HUDEP-2 (cell line): ENCODE measurements around the gene SEZ6.

ENCODE experiments used
- DNase-seq, 76 experiments: peaks; one replicate each; lab custom pipeline; 2025; ENCODE audit not compliant: unreplicated experiment in 76 of 76; lab: John Stamatoyannopoulos, UW

Gene SEZ6

DNA sequence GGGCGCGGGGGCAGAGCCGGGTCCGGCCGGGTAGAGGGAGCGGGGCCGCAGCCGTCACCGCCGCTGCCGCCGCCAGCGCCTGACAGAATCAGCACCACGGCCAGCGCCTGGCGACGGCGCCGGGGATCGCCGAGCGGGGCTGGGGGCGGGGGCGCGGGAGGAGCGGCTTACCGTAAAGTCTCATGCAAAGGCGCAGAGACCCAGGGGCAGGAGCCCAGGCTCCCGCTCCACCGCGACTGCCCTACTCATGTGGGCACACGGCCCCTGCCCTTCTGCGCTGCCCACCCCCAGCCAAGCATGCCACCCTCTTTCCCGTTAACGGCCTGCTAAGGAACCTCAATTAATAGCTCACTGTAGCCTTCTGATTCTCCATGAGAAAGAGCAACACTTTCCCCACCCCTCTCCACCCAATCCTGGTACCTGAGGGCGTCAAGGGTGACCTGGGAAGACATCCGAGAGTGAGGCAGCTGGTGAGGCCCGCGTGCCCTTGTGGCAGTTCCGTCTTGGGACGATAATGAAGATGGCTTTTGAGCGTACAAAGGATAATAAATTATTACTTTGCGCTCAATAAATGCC is at the start of gene SEZ6:
SEZ6 (minus strand) TSS at position 98 of the 576 bp plus-strand sequence. CDS start 164 bp downstream, outside the sequence.
- peak in 41 of 76 experiments; percentile 1 to 64 (median 26) for DNase-seq

DNA sequence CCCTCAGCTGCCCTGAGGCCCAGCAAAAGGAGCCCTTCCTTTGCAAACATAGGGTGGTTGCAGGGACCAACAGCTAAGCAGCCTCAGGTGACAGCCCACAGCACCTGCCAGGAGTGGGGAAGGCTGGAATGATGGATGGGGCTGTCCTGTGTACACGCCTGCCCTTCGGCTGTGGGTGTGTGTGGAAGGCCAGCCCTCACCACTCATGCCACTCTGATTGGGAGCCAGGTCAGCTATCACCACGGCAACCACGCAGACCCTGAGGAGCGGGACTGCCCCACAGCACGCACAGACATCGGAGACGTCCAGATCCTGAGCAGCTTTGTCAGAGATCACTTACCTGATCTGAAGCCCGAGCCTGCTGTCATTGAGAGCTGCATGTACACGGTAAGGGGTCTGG is 49.0 kb upstream of the SEZ6 start:
- no peak for DNase-seq

GRCh38 chr17:29051731-29052130 is 45.9 kb upstream of the SEZ6 start:
- no peak for DNase-seq

DNA sequence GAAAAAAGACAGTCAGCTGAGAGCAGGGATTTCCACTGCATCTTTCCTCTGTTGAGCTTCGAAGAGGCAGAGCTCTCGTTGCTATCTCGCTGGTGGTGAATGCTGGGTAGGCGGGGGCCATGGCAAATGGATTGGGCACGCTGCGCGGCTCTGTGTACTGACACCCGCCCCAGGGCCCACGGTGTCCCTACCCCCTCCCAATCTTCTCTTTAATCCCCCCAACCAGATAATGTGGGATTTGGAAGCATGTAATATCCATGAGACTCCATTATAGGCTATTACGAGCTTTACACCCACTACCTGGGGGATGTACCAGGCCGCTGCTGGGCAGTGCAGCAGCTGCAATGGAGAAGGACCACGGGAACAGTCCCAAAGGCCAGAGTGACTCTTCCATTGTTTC is 45.4 kb upstream of the SEZ6 start:
- no peak for DNase-seq

- DNase-seq = no peak
Observed at GRCh38 chr17:29050176-29050575, 44.3 kb upstream of the SEZ6 start.

DNA sequence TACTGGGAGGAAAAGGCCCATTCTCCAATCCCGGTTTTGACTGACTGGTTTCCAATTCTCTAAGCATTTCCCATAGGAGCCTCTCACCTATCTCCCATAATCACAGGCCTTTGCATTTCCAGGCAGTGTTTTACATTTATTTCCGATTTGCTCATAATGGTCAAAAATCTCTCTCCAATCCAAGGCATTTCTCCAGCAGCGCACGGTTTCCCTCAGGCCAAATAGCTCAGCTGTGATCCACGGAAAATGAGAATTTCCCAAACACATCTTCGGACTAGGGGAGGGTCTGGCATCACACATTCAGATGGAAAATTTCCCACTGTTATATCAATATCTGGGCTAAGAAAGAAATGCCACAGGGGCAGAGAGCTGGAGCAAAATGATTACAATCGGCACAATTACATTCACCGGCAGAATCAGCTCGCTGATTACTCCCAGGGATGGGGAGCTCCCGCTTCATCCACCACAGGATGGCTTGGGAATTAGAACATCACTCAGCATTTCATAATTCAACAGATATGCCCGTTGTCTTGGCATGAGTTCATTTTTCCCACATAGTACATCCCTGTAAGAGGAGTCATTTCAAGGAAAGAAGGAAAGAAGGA is 43.8 kb upstream of the SEZ6 start:
- DNase-seq = no peak

GRCh38 chr17:29048440-29049368 is 42.9 kb upstream of the SEZ6 start:
- no peak for DNase-seq

DNA sequence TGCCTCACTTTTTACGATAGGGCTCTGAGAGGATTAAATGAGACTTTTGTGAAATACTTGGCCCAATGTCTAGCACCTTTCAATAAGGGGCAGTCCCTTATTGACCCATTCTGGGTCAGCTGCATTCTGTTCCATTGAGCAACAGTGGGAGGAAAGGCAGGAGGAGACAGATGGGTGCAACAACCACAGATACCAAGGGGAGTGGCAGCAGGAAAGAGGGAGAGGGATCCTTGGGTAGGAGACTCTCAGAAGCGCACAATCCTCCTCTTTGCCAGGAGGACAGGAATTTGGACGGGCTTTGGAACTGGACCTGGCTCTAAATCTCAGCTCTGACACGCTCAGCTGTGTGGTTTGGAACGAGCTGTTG is 40.6 kb upstream of the SEZ6 start:
- no peak for DNase-seq

- no peak for DNase-seq
Observed at GRCh38 chr17:29045734-29046472, 40.1 kb upstream of the SEZ6 start.

DNA sequence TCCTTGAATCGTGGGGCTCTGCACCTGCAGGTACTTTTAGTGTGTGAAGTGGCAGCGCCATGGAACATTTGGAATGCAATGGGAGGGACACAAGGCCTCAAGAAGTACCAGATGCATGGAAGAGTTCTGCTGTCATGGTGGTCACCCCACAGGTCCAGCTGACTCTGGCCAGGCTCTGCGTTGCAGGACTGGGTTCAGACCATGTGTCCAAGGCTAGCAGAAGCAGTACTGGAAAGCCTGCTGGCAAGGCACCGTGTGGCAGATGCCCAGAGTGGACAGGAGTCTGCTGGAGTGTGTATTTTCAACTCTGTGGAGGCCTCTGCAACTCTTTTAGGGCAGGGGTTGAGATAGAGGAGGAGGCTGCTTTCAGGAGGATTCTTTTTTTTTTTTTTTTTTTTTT is 39.2 kb upstream of the SEZ6 start:
- no peak for DNase-seq

GRCh38 chr17:29043539-29044145 is 37.8 kb upstream of the SEZ6 start:
- no peak for DNase-seq

DNA sequence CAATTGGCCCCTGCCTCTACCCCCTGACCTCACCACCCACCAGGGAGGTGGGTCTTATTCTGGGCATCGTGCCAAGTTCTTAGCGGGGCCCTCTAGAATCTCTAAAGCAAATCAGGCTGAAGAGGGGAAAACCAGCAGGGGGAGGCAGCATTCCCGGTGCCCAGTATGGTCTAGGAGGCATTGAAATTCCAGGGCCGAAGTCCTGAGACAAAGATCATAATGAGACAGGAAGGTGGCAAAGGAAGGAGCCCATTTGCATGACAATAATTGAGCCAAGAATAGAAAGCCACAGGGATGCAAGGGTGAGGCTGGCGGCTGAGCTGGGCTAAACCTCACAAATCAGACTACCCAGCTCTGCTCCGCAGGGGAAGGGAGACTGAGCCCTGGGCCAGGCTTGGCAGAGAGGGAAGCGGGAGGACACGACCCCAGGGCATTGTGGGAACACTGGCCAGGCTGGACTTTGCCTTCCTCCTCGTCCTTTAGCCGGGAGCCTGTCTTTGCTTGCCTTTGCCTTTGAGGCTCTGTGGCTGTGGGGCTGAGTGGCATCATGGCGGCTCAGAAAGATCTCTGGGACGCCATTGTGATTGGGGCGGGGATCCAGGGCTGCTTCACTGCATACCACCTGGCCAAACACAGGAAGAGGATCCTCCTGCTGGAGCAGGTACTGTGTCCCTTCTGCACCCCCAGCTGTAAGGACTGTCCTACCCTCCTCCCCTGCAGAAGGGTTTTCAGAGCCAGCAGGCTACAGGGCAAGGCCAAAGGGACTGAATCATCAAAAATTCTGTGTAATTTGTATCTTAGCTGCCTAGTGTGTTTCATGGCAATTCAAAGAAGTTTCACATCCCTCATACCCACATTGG is 37.1 kb upstream of the SEZ6 start, which contains the start of gene PIPOX:
PIPOX (plus strand) TSS at position 463 of the 860 bp plus-strand sequence; CDS start at position 548, 85 bp downstream.
- no peak for DNase-seq

- DNase-seq = no peak
Observed at GRCh38 chr17:29042026-29042678, 36.3 kb upstream of the SEZ6 start.

GRCh38 chr17:29041571-29041970 is 35.7 kb upstream of the SEZ6 start:
- no peak for DNase-seq

GRCh38 chr17:29041091-29041490 is 35.3 kb upstream of the SEZ6 start:
- no peak for DNase-seq

GRCh38 chr17:29039764-29040598 is 34.1 kb upstream of the SEZ6 start:
- DNase-seq = peak in 6 of 76 experiments; percentile 4 to 24 (median 12)

DNA sequence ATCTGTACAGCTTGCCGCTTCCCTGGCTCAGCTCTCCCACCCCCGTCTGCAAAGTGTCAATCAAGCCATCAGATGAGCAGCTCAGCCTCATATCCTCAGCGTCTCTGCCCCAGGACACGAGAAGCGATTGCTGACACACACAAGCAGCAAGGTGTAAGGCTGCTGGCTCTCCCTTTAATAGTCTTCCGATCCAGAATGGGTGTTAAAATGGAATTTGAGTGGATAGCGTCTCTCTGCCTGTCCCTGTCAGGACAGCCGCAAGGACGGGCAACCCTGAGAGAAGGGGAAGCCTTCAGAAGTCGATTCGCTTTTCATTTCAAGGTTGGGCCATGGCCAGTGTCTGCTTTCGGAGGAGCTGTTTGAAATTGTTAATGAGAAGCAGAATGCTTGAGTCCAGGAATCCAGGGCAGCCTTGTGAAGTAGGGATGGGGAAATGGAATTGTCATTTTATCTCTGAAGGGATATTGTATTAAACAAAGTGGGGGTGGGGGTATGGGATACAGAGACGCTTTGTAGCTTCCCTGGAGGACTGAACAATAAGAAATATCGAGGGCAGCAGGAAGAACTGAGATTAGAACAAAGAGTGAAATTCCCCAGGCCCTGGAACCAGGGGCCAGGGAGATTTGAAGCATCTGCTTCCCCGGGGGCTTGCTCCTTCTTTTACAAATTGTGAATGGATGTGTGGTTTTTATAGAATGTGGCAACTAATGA is 32.4 kb upstream of the SEZ6 start:
- no peak for DNase-seq

- DNase-seq = no peak
Observed at GRCh38 chr17:29037739-29038084, 31.9 kb upstream of the SEZ6 start.
